ENCODE results near the gene TTC33. TPM values are rescaled to one million over a fixed set of nuclear protein-coding genes. Genes with fewer than 3 reads are reported as not detected.
A peak's percentile ranks its signal among the peaks of the same experiment; 100 is the strongest.

The TTC33 gene
- total RNA-seq, 2 experiments from 2014 or later = 24.4 to 27.4 TPM

- CTCF ChIA-PET = interaction anchor here (0.7 to 0.9 kb wide), 3 partner anchors 143 to 373 kb away, joined by 3 to 4 read pairs (median 3); no protein-coding TSS in a partner anchor
- Mint-ChIP-seq H3K27me3 (ENCODE audit: low read depth) (no peaks in the 10 kb centered on the region), H3K36me3 (ENCODE audit: low read depth) (no peaks in the 10 kb centered on the region), H3K4me1 (ENCODE audit: low read depth) (peaks cover 23% of the 10 kb centered on the region), H3K27ac (no peak overlapping the region), H3K9me3 (no peaks in the 10 kb centered on the region), H3K4me3 (no peak overlapping the region)
- DNase-seq = no peak
- intact Hi-C loops (cut with micrococcal nuclease) = loop anchor here (1.0 to 10.0 kb wide), 6 partner anchors 181 to 558 kb away; no protein-coding TSS in a partner anchor
Observed at GRCh38 chr5:40507095-40507494, 248.7 kb downstream of the TTC33 start.

DNA sequence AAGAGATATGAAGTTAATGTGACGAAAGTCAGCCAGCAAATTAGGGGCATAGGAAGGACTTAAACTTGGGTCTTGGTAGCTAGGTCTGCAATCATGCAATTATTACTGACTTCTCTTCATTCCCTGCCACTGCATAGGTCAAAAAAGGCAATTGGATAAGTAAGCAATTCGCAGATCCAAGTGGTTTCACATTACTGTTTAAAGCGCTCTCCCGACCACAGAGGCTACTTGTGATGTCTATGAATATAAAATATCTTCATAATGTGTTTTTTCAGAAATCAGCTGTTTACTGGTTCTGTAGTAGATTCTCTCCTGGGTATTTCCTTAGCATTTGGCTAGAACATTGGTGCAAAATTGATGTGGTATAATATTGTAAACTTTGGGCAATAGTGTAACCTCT, 250.7 kb downstream of the TTC33 start:
- no peak for DNase-seq
- peaks cover 23% of the 10 kb centered on the region for H3K4me1 Mint-ChIP-seq (ENCODE audit: low read depth)
- no peaks in the 10 kb centered on the region for H3K36me3 Mint-ChIP-seq (ENCODE audit: low read depth)
- intact Hi-C loops (cut with micrococcal nuclease) = loop anchor here (10.0 kb wide), 1 partner anchor 370 kb away; no protein-coding TSS in a partner anchor
- CTCF ChIA-PET = interaction anchor here (1.1 to 1.6 kb wide), 3 partner anchors 16 to 184 kb away, joined by 3 to 8 read pairs (median 3); no protein-coding TSS in a partner anchor
- H3K27me3 Mint-ChIP-seq (ENCODE audit: low read depth) = no peaks in the 10 kb centered on the region
- no peaks in the 10 kb centered on the region for H3K9me3 Mint-ChIP-seq
- no peak overlapping the region for H3K27ac Mint-ChIP-seq
- no peak overlapping the region for H3K4me3 Mint-ChIP-seq

DNA sequence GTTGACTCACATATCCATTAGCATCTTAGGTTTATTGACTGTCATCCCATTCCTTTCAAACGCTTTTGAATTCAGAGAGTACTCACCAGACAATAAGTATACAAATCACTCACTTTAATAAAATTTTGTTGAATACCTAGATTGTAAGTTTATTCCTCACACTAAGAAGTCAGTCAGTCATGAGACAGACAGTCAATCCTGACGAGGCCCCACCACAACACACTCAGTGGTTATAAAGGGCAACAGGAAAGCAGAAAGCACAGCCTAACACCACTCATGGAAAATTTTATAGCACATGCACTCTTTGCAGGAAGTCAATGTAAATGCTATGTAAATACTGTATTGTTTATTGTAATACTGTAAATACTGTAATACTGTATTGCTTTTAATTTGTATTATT, 252.3 kb downstream of the TTC33 start:
- Mint-ChIP-seq H3K27me3 (ENCODE audit: low read depth) (no peaks in the 10 kb centered on the region), H3K4me1 (ENCODE audit: low read depth) (peaks cover 23% of the 10 kb centered on the region), H3K9me3 (no peaks in the 10 kb centered on the region), H3K36me3 (ENCODE audit: low read depth) (no peaks in the 10 kb centered on the region), H3K4me3 (no peak overlapping the region), H3K27ac (peak overlapping the region; percentile 28)
- intact Hi-C loops (cut with micrococcal nuclease) = loop anchor here (10.0 kb wide), 1 partner anchor 371 kb away; no protein-coding TSS in a partner anchor
- peak; percentile 77 for DNase-seq
- CTCF ChIA-PET = no interaction called here

- Mint-ChIP-seq H3K9me3 (no peaks in the 10 kb centered on the region), H3K4me1 (ENCODE audit: low read depth) (peaks cover 24% of the 10 kb centered on the region), H3K27me3 (ENCODE audit: low read depth) (no peaks in the 10 kb centered on the region), H3K27ac (no peak overlapping the region), H3K36me3 (ENCODE audit: low read depth) (no peaks in the 10 kb centered on the region), H3K4me3 (no peak overlapping the region)
- CTCF ChIA-PET = no interaction called here
- intact Hi-C loops (cut with micrococcal nuclease) = loop anchor here (1.0 to 10.0 kb wide), 2 partner anchors 76 to 372 kb away; no protein-coding TSS in a partner anchor
- no peak for DNase-seq
Observed at GRCh38 chr5:40502736-40503135, 253.0 kb downstream of the TTC33 start.

DNA sequence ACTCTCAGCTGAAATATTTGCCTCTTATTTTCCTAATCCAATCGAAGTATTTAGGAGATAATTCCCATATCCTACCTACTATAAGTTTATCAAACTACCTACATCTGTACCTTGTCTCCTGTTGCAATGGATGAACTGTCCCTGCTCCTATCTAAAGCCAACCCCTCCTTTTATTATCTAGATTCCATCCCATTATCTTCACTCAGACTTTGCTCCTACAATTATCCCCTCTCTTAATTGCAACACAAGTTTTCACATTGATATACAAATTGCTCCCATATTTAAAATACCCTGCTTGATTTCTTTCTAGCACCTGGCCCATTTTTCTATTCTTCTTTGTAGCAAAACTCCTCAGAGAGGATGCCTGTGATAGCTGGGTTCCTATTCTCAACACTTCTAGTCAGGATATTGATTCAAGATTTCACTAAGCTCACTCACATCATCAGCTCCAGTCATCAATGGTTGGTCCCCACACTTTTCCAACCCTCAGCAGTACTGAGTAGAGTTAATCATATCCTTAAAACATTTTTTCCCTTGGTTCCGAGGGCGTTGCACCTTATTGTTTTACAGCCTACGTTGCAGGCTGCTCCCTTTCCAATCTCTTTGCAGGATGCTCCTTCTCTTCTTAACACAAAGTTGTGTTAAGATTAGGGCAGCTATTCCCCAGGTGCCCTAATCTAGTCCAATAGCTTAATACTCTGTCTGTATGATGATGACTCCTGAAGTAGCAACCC, 253.9 kb downstream of the TTC33 start:
- H3K27me3 Mint-ChIP-seq (ENCODE audit: low read depth) = no peaks in the 10 kb centered on the region
- CTCF ChIA-PET = interaction anchor here (1.3 to 1.4 kb wide), 2 partner anchors 12 to 91 kb away, joined by 3 to 4 read pairs; no protein-coding TSS in a partner anchor
- no peaks in the 10 kb centered on the region for H3K9me3 Mint-ChIP-seq

GRCh38 chr5:40499518-40500273, 256.1 kb downstream of the TTC33 start:
- Mint-ChIP-seq H3K36me3 (ENCODE audit: low read depth) (no peaks in the 10 kb centered on the region), H3K4me1 (ENCODE audit: low read depth) (peaks cover 26% of the 10 kb centered on the region), H3K9me3 (no peaks in the 10 kb centered on the region), H3K4me3 (no peak overlapping the region), H3K27me3 (ENCODE audit: low read depth) (no peaks in the 10 kb centered on the region), H3K27ac (no peak overlapping the region)
- DNase-seq = no peak
- CTCF ChIA-PET = interaction anchor here (1.0 to 1.5 kb wide), 2 partner anchors 61 to 186 kb away, joined by 3 to 4 read pairs; no protein-coding TSS in a partner anchor
- intact Hi-C loops (cut with micrococcal nuclease) = loop anchor here (10.0 kb wide), 2 partner anchors 375 to 475 kb away; no protein-coding TSS in a partner anchor

More for the DNA sequence above, 253.9 kb downstream of the TTC33 start:
- DNase-seq = no peak
- H3K4me1 Mint-ChIP-seq (ENCODE audit: low read depth) = peaks cover 25% of the 10 kb centered on the region
- no peaks in the 10 kb centered on the region for H3K36me3 Mint-ChIP-seq (ENCODE audit: low read depth)
- H3K4me3 Mint-ChIP-seq = no peak overlapping the region
- H3K27ac Mint-ChIP-seq = no peak overlapping the region
- intact Hi-C loops (cut with micrococcal nuclease) = loop anchor here (1.0 to 10.0 kb wide), 2 partner anchors 76 to 373 kb away; no protein-coding TSS in a partner anchor

- DNase-seq = no peak
- intact Hi-C loops (cut with micrococcal nuclease) = loop anchor here (10.0 kb wide), 1 partner anchor 474 kb away; no protein-coding TSS in a partner anchor
- Mint-ChIP-seq H3K36me3 (ENCODE audit: low read depth) (no peaks in the 10 kb centered on the region), H3K4me3 (no peak overlapping the region), H3K9me3 (peaks cover under 1% of the 10 kb centered on the region), H3K27ac (no peak overlapping the region), H3K4me1 (ENCODE audit: low read depth) (peaks cover 30% of the 10 kb centered on the region), H3K27me3 (ENCODE audit: low read depth) (no peaks in the 10 kb centered on the region)
- CTCF ChIA-PET = no interaction called here
Observed at GRCh38 chr5:40499007-40499406, 256.8 kb downstream of the TTC33 start.

DNA sequence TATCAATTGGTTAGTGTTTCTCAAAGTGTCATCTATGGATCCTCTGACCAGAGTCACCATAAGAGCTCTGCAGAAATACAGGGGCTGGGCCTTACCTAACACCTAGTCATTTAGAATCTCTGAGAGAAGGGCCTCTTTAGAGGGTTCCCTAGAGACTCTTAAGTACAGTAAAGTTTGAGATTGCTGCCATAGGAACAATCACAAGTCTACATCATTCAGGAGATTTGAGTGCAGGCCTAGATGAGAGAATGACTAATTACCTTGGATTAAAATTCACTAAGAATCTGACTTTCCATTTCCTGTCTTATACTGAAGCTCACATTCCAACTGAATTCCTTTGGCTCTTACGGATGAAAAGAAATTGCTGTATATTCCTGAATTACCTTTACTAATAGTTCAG, 258.2 kb downstream of the TTC33 start:
- no peak for DNase-seq
- Mint-ChIP-seq H3K4me1 (ENCODE audit: low read depth) (peaks cover 35% of the 10 kb centered on the region), H3K27ac (no peak overlapping the region), H3K9me3 (peaks cover 8% of the 10 kb centered on the region), H3K4me3 (no peak overlapping the region), H3K27me3 (ENCODE audit: low read depth) (no peaks in the 10 kb centered on the region), H3K36me3 (ENCODE audit: low read depth) (peaks cover 6% of the 10 kb centered on the region)
- CTCF ChIA-PET = interaction anchor here (1.0 to 1.4 kb wide), 3 partner anchors 8 to 92 kb away, joined by 3 to 4 read pairs (median 3); no protein-coding TSS in a partner anchor
- intact Hi-C loops (cut with micrococcal nuclease) = loop anchor here (10.0 kb wide), 1 partner anchor 473 kb away; no protein-coding TSS in a partner anchor

DNA sequence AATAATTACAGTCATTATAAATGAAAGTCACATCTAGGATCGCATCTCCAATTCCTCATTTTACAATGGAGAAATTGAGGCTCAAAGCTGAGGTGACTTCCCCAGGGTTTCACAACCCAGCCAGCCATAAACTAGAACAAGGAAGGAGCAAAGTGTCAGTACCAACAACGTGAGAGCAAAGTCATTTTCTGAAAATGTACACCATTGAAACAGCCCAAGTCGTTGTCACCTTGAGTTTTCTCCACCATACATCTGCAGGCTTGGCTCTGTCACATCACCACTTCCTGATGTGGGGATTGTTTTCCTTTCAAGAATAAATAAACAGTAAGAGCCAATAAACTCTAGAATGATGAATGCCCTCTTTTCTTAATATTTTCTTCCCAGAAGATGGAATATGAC, 260.5 kb downstream of the TTC33 start:
- no peaks in the 10 kb centered on the region for H3K27me3 Mint-ChIP-seq (ENCODE audit: low read depth)
- no peak for DNase-seq
- peaks cover 6% of the 10 kb centered on the region for H3K36me3 Mint-ChIP-seq (ENCODE audit: low read depth)
- peaks cover 8% of the 10 kb centered on the region for H3K9me3 Mint-ChIP-seq
- H3K4me1 Mint-ChIP-seq (ENCODE audit: low read depth) = peaks cover 53% of the 10 kb centered on the region
- no peak overlapping the region for H3K4me3 Mint-ChIP-seq
- intact Hi-C loops (cut with micrococcal nuclease) = loop anchor here (10.0 kb wide), 1 partner anchor 470 kb away; no protein-coding TSS in a partner anchor
- CTCF ChIA-PET = interaction anchor here (0.7 kb wide), 1 partner anchor 193 kb away, joined by 3 read pairs; no protein-coding TSS in a partner anchor
- H3K27ac Mint-ChIP-seq = no peak overlapping the region

GRCh38 chr5:40494631-40495236, 261.0 kb downstream of the TTC33 start:
- Mint-ChIP-seq H3K27me3 (ENCODE audit: low read depth) (no peaks in the 10 kb centered on the region), H3K4me3 (no peak overlapping the region), H3K27ac (peak overlapping the region; percentile 78), H3K36me3 (ENCODE audit: low read depth) (peaks cover 6% of the 10 kb centered on the region), H3K4me1 (ENCODE audit: low read depth) (peaks cover 55% of the 10 kb centered on the region), H3K9me3 (peaks cover 8% of the 10 kb centered on the region)
- DNase-seq = peak; percentile 41
- intact Hi-C loops (cut with micrococcal nuclease) = loop anchor here (5.0 to 10.0 kb wide), 2 partner anchors 338 to 470 kb away; no protein-coding TSS in a partner anchor
- CTCF ChIA-PET = interaction anchor here (0.6 kb wide), 1 partner anchor 16 kb away, joined by 3 read pairs; no protein-coding TSS in a partner anchor

GRCh38 chr5:40492056-40492455, 263.7 kb downstream of the TTC33 start:
- Mint-ChIP-seq H3K4me3 (no peak overlapping the region), H3K27me3 (ENCODE audit: low read depth) (no peaks in the 10 kb centered on the region), H3K27ac (peak overlapping the region; percentile 57), H3K9me3 (peaks cover 8% of the 10 kb centered on the region), H3K4me1 (ENCODE audit: low read depth) (peaks cover 75% of the 10 kb centered on the region), H3K36me3 (ENCODE audit: low read depth) (peaks cover 6% of the 10 kb centered on the region)
- no peak for DNase-seq
- CTCF ChIA-PET = interaction anchor here (0.6 to 2.4 kb wide), 9 partner anchors 51 to 197 kb away, joined by 3 to 8 read pairs (median 3); no protein-coding TSS in a partner anchor
- intact Hi-C loops (cut with micrococcal nuclease) = loop anchor here (5.0 to 10.0 kb wide), 2 partner anchors 340 to 467 kb away; no protein-coding TSS in a partner anchor

Measured in activated naive CD4-positive, alpha-beta T cell treated with anti-CD3 and anti-CD28 coated beads for 36 hours (primary cell).